Measurements from ENCODE around the gene ANGEL1. TPM values are rescaled to one million over a fixed set of nuclear protein-coding genes. Genes with fewer than 3 reads are reported as not detected.

ANGEL1 gene
- total and polyA plus RNA-seq, 2 of the 13 experiments (the other 11 are each of a cell fraction or from before 2014, with no cell fraction given): 14.3 to 20.1 TPM

- TF ChIP-seq SKIL (CRISPR knock-in tag; IDR thresholded peaks at IDR 0.05; ENCODE audit: borderline replicate concordance) (no peak), SP140L (CRISPR knock-in tag; IDR thresholded peaks at IDR 0.05; ENCODE audit: borderline replicate concordance) (0 out of 2 replicates have a peak, but pooled peaks have one; percentile 5), SRF (IDR thresholded peaks at IDR 0.05; ENCODE audit: low read depth, low read length) (no peak), ZIK1 (CRISPR knock-in tag; IDR thresholded peaks at IDR 0.05; ENCODE audit: borderline replicate concordance, low read depth) (peak; percentile 77), PHF8 (CRISPR knock-in tag; IDR thresholded peaks at IDR 0.05) (peak; percentile 85), YY1 (IDR thresholded peaks at IDR 0.05; ENCODE audit: insufficient read depth, insufficient replicate concordance, low read depth, low read length) (peak; percentile 87), HMG20A (CRISPR knock-in tag; IDR thresholded peaks at IDR 0.05; ENCODE audit: borderline replicate concordance) (no peak), ZNF138 (CRISPR knock-in tag; IDR thresholded peaks at IDR 0.05; ENCODE audit: low read depth) (no peak), ZNF235 (CRISPR knock-in tag; IDR thresholded peaks at IDR 0.05; ENCODE audit: borderline replicate concordance) (peak; percentile 41; the same call in 1 of the 2 replicates), ZNF687 (CRISPR knock-in tag; IDR thresholded peaks at IDR 0.05) (peak; percentile 95), ZNF816 (CRISPR knock-in tag; IDR thresholded peaks at IDR 0.05; ENCODE audit: borderline replicate concordance) (peak; percentile 17; the same call in 1 of the 2 replicates), ATF3 (CRISPR knock-in tag; IDR thresholded peaks at IDR 0.05) (0 out of 2 replicates have a peak, but pooled peaks have one; percentile 40), ZNF382 (CRISPR knock-in tag; IDR thresholded peaks at IDR 0.05; ENCODE audit: borderline replicate concordance) (no peak), USF2 (IDR thresholded peaks at IDR 0.05; ENCODE audit: low read depth, low read length) (peak; percentile 82), USF2 (CRISPR knock-in tag; IDR thresholded peaks at IDR 0.05; ENCODE audit: borderline replicate concordance) (peak; percentile 87; the same call in 1 of the 2 replicates), SMAD3 (CRISPR knock-in tag; IDR thresholded peaks at IDR 0.05) (no peak), NR0B2 (CRISPR knock-in tag; IDR thresholded peaks at IDR 0.05) (peak; percentile 80; the same call in 1 of the 2 replicates)
Measured at GRCh38 chr14:76812422-76813383, at the start of gene ANGEL1 (continued).

All from HepG2 (cell line).